ENCODE results near the gene AKNA. TPM values are rescaled to one million over a fixed set of nuclear protein-coding genes. Genes with fewer than 3 reads are reported as not detected.

Gene AKNA
- total RNA-seq, 1 donor from 2014 or later: 14.6 TPM

GRCh38 chr9:114372921-114373448 lies 14.8 kb downstream of the AKNA start:
- no peak for DNase-seq (ENCODE audit: low read depth)
- no peak overlapping the region for H3K4me3 ChIP-seq (ENCODE audit: low read depth, low read length)
- TF ChIP-seq CTCF (conservative IDR thresholded peaks at IDR 0.05; ENCODE audit: low read depth, low read length): no peak

DNA sequence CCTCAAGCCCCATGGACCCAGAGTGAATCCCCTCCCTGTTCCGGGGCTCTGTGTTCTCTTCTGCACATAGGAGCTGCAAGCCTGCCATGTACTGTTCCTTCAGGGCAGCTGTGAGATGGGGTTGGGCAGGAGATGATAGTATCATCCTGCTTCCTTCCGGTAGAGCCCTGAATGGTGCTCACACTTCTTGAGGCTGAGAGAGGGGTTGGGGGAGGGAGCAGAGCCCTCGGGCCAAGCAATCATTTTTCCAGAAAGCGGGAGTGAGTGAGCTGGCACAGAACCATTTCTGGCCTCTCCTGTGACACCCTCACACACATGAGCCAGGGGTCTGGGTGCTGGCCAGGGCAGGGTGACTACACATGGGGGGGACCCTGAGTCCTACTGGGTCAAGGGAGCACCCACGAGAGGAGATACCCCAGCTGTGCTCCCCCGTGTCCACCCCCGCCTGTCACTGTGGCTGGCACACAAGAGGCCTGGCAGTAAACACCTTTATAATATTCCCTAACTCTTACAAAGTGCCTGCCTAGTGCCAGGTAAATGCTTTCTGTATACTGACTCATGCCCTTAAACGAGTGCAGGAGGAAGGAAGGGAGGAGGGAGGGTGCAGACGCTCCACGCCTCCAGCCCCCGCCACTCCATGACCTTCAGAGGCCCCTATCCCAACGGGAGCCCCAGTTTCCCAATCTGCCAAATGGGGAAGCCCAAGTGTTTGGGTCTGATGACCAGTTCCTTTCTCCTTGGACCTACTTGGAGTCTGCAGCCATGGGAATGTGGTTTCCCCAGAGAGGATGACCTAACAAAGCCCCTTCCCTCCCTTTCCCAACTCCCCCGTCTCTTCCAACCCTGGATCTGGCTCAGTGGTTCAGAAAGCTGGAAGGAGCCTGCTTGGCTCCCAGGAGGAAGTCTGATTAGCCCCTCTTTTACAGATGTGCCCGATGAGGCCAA lies 15.5 kb downstream of the AKNA start:
- no peak for TF ChIP-seq CTCF (conservative IDR thresholded peaks at IDR 0.05; ENCODE audit: low read depth, low read length)
- DNase-seq (ENCODE audit: low read depth): peak; percentile 52
- H3K4me3 ChIP-seq (ENCODE audit: low read depth, low read length): no peak overlapping the region

GRCh38 chr9:114371343-114371944 lies 16.3 kb downstream of the AKNA start:
- H3K4me3 ChIP-seq (ENCODE audit: low read depth, low read length): no peak overlapping the region
- no peak for TF ChIP-seq CTCF (conservative IDR thresholded peaks at IDR 0.05; ENCODE audit: low read depth, low read length)
- no peak for DNase-seq (ENCODE audit: low read depth)

- H3K4me3 ChIP-seq (ENCODE audit: low read depth, low read length): no peak overlapping the region
- TF ChIP-seq CTCF (conservative IDR thresholded peaks at IDR 0.05; ENCODE audit: low read depth, low read length): no peak
- DNase-seq (ENCODE audit: low read depth): no peak
Observed at GRCh38 chr9:114370968-114371320, 16.8 kb downstream of the AKNA start.

GRCh38 chr9:114370251-114370967 lies 17.4 kb downstream of the AKNA start:
- DNase-seq (ENCODE audit: low read depth): no peak
- H3K4me3 ChIP-seq (ENCODE audit: low read depth, low read length): no peak overlapping the region
- no peak for TF ChIP-seq CTCF (conservative IDR thresholded peaks at IDR 0.05; ENCODE audit: low read depth, low read length)

- DNase-seq (ENCODE audit: low read depth): no peak
- no peak for TF ChIP-seq CTCF (conservative IDR thresholded peaks at IDR 0.05; ENCODE audit: low read depth, low read length)
- no peak overlapping the region for H3K4me3 ChIP-seq (ENCODE audit: low read depth, low read length)
Observed at GRCh38 chr9:114369216-114370130, 18.3 kb downstream of the AKNA start.

Data from epithelial cell of proximal tubule (primary cell).